WTC11 (cell line): Measurements from ENCODE around the gene HMGN4. TPM values are rescaled to one million over a fixed set of nuclear protein-coding genes. Genes with fewer than 3 reads are reported as not detected.
"Not testable (repeated sequence)": the region's sequence is repeated elsewhere in the genome, so short reads cannot be mapped to it uniquely, and the experiment has no call there.

Source experiments
- ATAC-seq: fragments of 200-7000 bp; cut with Tn5 transposase; 2 replicates; pipeline ENCODE4 v1.10.0; 2021; ENCODE audit warnings: mild to moderate bottlenecking, moderate library complexity
- CTCF ChIA-PET: fragments of 300-600 bp; sonication (Branson Sonifier 250); formaldehyde crosslinking; loops from one replicate; lab custom pipeline; 2021; ENCODE audit warnings: antibody characterized with exemption; lab: Charles Lee
- POLR2A ChIA-PET: fragments of 350-600 bp; sonication (Branson Sonifier 250); formaldehyde crosslinking; loops from one replicate; lab custom pipeline; 2021; ENCODE audit warnings: antibody characterized with exemption; lab: Charles Lee
- DNase-seq: peaks from one replicate; pipeline ENCODE4 v3.0.0; 2021; ENCODE audit warnings: low spot score
- H3K27ac Mint-ChIP-seq: 2 replicates; pipeline ENCODE4 v1.8.0; 2021; ENCODE audit warnings: mixed read lengths
- H3K27me3 Mint-ChIP-seq: 2 replicates; pipeline ENCODE4 v1.8.0; 2021; ENCODE audit warnings: low read depth, mild to moderate bottlenecking, moderate library complexity, mixed read lengths
- H3K36me3 Mint-ChIP-seq: 2 replicates; pipeline ENCODE4 v1.8.0; 2021; ENCODE audit warnings: mixed read lengths
- H3K4me1 Mint-ChIP-seq: 2 replicates; pipeline ENCODE4 v1.8.0; 2022; ENCODE audit warnings: mixed read lengths
- H3K4me3 Mint-ChIP-seq: 2 replicates; pipeline ENCODE4 v1.8.0; 2021; ENCODE audit warnings: mild to moderate bottlenecking, moderate library complexity, mixed read lengths
- H3K9me3 Mint-ChIP-seq: 2 replicates; pipeline ENCODE4 v1.8.0; 2021; ENCODE audit warnings: mixed read lengths
- ATF3 ChIP-seq: sonication (generic); formaldehyde crosslinking; conservative IDR thresholded peaks from 2 replicates; pipeline ENCODE4 v1.8.1; 2022; ENCODE audit warnings: mild to moderate bottlenecking, missing genetic modification reagents
- EMX1 ChIP-seq: fragments of 250-450 bp; sonication (Bioruptor Pico); IDR thresholded peaks from 2 replicates; pipeline ENCODE4 v1.8.0; 2021; ENCODE audit warnings: mild to moderate bottlenecking
- ESRRA ChIP-seq: sonication (generic); formaldehyde crosslinking; IDR thresholded peaks from 2 replicates; pipeline ENCODE4 v1.8.1; 2022; ENCODE audit warnings: mild to moderate bottlenecking, missing genetic modification reagents, borderline replicate concordance
- HMGXB4 ChIP-seq: sonication (generic); formaldehyde crosslinking; IDR thresholded peaks from 2 replicates; pipeline ENCODE4 v1.8.1; 2023; ENCODE audit warnings: mild to moderate bottlenecking, moderate library complexity, missing genetic modification reagents
- MLX ChIP-seq: sonication (generic); formaldehyde crosslinking; IDR thresholded peaks from 2 replicates; pipeline ENCODE4 v1.8.1; 2023; ENCODE audit warnings: mild to moderate bottlenecking, missing genetic modification reagents, moderate library complexity
- NFATC4 ChIP-seq: fragments of 250-450 bp; sonication (Bioruptor Pico); IDR thresholded peaks from 2 replicates; pipeline ENCODE4 v1.9.0; 2021; ENCODE audit warnings: mild to moderate bottlenecking
- NR3C1 ChIP-seq: sonication (generic); formaldehyde crosslinking; conservative IDR thresholded peaks from 2 replicates; pipeline ENCODE4 v1.8.1; 2023; ENCODE audit warnings: low read depth, mild to moderate bottlenecking, missing genetic modification reagents
- ZBTB21 ChIP-seq: sonication (generic); formaldehyde crosslinking; IDR thresholded peaks from 2 replicates; pipeline ENCODE4 v1.8.1; 2023; ENCODE audit warnings: mild to moderate bottlenecking, missing genetic modification reagents, borderline replicate concordance
- ZBTB43 ChIP-seq: sonication (generic); formaldehyde crosslinking; IDR thresholded peaks from 2 replicates; pipeline ENCODE4 v1.8.1; 2023; ENCODE audit warnings: mild to moderate bottlenecking, missing genetic modification reagents
- ZMAT4 ChIP-seq: fragments of 250-450 bp; sonication (Bioruptor Pico); IDR thresholded peaks from 2 replicates; pipeline ENCODE4 v1.9.0; 2021; ENCODE audit warnings: mild to moderate bottlenecking
- ZNF396 ChIP-seq: fragments of 250-450 bp; sonication (Bioruptor Pico); IDR thresholded peaks from 2 replicates; pipeline ENCODE4 v1.8.0; 2021; ENCODE audit warnings: mild to moderate bottlenecking, moderate library complexity, borderline replicate concordance
- ZNF423 ChIP-seq: fragments of 250-450 bp; sonication (Bioruptor Pico); IDR thresholded peaks from 2 replicates; pipeline ENCODE4 v2.1.2; 2022; ENCODE audit warnings: mild to moderate bottlenecking, moderate library complexity
- ZNF425 ChIP-seq: fragments of 250-450 bp; sonication (Bioruptor Pico); conservative IDR thresholded peaks from 2 replicates; pipeline ENCODE4 v1.9.0; 2021; ENCODE audit warnings: mild to moderate bottlenecking
- ZNF512 ChIP-seq: sonication (generic); formaldehyde crosslinking; IDR thresholded peaks from 2 replicates; pipeline ENCODE4 v1.8.1; 2022; ENCODE audit warnings: missing genetic modification reagents, borderline replicate concordance
- total RNA-seq: library from RNA; stranded (reverse); gene quantifications from 3 replicates; pipeline ENCODE4 v1.2.3, GENCODE V29; 2021

The HMGN4 gene
- total RNA-seq, 1 experiment from 2014 or later, result 57.1 TPM

- DNase-seq, H3K36me3 Mint-ChIP-seq, H3K4me1 Mint-ChIP-seq, H3K9me3 Mint-ChIP-seq, H3K27ac Mint-ChIP-seq, ATAC-seq, H3K27me3 Mint-ChIP-seq, H3K4me3 Mint-ChIP-seq, CTCF ChIA-PET: not testable (repeated sequence)
- POLR2A ChIA-PET, result interaction anchor here (0.6 kb wide), 1 partner anchor 21 kb away, joined by 5 read pairs; no protein-coding TSS in a partner anchor
Observed at GRCh38 chr6:26511033-26511432, 27.1 kb upstream of the HMGN4 start.

- POLR2A ChIA-PET, result no interaction called here
- no peak overlapping the region for H3K4me3 Mint-ChIP-seq
- no peaks in the 10 kb centered on the region for H3K9me3 Mint-ChIP-seq
- H3K36me3 Mint-ChIP-seq, result no peaks in the 10 kb centered on the region
- H3K27ac Mint-ChIP-seq, result no peak overlapping the region
- no peak for ATAC-seq
- TF ChIP-seq NR3C1 (CRISPR knock-in tag) (no peak), HMGXB4 (CRISPR knock-in tag) (no peak), ZNF396 (no peak), ZMAT4 (CRISPR knock-in tag) (no peak), ZBTB43 (CRISPR knock-in tag) (no peak), MLX (CRISPR knock-in tag) (no peak), ESRRA (no peak), EMX1 (CRISPR knock-in tag) (no peak), ATF3 (CRISPR knock-in tag) (no peak), NFATC4 (CRISPR knock-in tag) (no peak), ZNF425 (CRISPR knock-in tag) (no peak), ZNF423 (CRISPR knock-in tag) (no peak), ZBTB21 (CRISPR knock-in tag) (no peak), ZNF512 (CRISPR knock-in tag) (no peak)
- CTCF ChIA-PET, result no interaction called here
- peaks cover 3% of the 10 kb centered on the region for H3K4me1 Mint-ChIP-seq
- no peak for DNase-seq
- H3K27me3 Mint-ChIP-seq, result no peaks in the 10 kb centered on the region; the same call in 1 of the 2 replicates
Observed at GRCh38 chr6:26514984-26515383, 23.2 kb upstream of the HMGN4 start.
